Endothelial cell of umbilical vein (primary cell): ENCODE data around the gene SMARCE1.

ENCODE experiments used
- FOS ChIP-seq: IDR thresholded peaks from 2 replicates; pipeline ENCODE4 v1.6.1; 2011; ENCODE audit warnings: mild to moderate bottlenecking, low read length, moderate library complexity, borderline replicate concordance; ENCODE audit not compliant: insufficient read depth
- POLR2A ChIP-seq: IDR thresholded peaks from 2 replicates; pipeline ENCODE4 v1.6.1; 2012; ENCODE audit warnings: low read depth, mild to moderate bottlenecking, control low read depth, low read length
- POLR2AphosphoS5 ChIP-seq: IDR thresholded peaks from 2 replicates; pipeline ENCODE4 v1.6.1; 2012; ENCODE audit warnings: low read depth, mild to moderate bottlenecking, control low read depth, low read length, moderate library complexity; ENCODE audit not compliant: insufficient read depth
- TF ChIP-seq, protein P1 (sequence below), 2 donors: IDR thresholded peaks; 1 replicate in 1 of 2; 2 replicates in 1 of 2; pipeline ENCODE4 v1.5.1; 2011; ENCODE audit warnings: low read length in 2 of 2, mild to moderate bottlenecking in 2 of 2, moderate library complexity in 2 of 2, control low read depth in 1 of 2, inconsistent platforms in 1 of 2, low read depth in 1 of 2; ENCODE audit not compliant: insufficient read depth in 1 of 2; ENCODE audit errors: extremely low read depth in 1 of 2

DNA sequence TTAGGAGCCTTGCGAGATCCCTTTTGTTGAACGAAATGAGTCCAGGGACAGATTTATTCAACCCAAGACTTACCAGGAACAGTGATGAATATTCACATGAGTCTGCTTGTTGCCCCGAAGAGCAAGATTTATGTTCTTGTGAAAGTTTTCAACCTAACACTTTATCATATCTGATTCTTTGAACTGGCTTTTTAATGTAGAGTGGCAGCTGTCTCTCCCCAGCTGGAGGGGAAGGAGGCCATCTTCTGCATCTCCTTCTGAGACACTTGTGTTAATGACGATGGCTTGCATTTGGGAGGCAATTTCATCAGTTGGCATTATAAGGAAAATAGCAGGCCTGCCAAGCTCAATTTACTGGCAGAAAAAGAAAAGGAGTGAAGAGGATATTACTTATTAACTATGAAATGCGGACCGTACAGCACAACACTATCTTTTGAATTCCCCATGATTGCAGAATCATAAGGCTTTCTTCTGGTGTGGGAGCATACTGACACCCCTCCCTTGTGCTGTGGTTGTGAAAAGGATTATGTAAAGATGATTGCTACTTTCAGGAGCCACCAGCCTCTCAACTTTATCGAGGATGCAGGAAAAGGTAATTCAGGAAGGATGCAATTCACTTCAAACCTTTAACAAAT is 35.7 kb downstream of the SMARCE1 start:
- TF ChIP-seq, protein P1, sequence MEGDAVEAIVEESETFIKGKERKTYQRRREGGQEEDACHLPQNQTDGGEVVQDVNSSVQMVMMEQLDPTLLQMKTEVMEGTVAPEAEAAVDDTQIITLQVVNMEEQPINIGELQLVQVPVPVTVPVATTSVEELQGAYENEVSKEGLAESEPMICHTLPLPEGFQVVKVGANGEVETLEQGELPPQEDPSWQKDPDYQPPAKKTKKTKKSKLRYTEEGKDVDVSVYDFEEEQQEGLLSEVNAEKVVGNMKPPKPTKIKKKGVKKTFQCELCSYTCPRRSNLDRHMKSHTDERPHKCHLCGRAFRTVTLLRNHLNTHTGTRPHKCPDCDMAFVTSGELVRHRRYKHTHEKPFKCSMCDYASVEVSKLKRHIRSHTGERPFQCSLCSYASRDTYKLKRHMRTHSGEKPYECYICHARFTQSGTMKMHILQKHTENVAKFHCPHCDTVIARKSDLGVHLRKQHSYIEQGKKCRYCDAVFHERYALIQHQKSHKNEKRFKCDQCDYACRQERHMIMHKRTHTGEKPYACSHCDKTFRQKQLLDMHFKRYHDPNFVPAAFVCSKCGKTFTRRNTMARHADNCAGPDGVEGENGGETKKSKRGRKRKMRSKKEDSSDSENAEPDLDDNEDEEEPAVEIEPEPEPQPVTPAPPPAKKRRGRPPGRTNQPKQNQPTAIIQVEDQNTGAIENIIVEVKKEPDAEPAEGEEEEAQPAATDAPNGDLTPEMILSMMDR (IDR thresholded peaks at IDR 0.05; ENCODE audit: extremely low read depth in 1 of 2, insufficient read depth in 1 of 2, low read depth in 1 of 2, low read length in 2 of 2): no peak
- TF ChIP-seq POLR2A (no peak), FOS (no peak), POLR2AphosphoS5 (no peak)
